H1 (cell line): ENCODE data around the gene MYLK2. TPM values are rescaled to one million over a fixed set of nuclear protein-coding genes. Genes with fewer than 3 reads are reported as not detected.

ENCODE experiments used
- CBX8 ChIP-seq: fragments of 300-800, 300-1000 bp; sonication (generic); IDR thresholded peaks from 2 replicates; pipeline ENCODE4 v1.7.1; 2016; ENCODE audit warnings: low read depth, low read length, borderline replicate concordance
- PHF8 ChIP-seq: fragments of 200-600 bp; sonication (generic); conservative IDR thresholded peaks from 2 replicates; pipeline ENCODE4 v1.7.1; 2012; ENCODE audit warnings: low read depth, mild to moderate bottlenecking, inconsistent platforms, low read length, moderate library complexity
- SUZ12 ChIP-seq: fragments of 200-600 bp; sonication (generic); IDR thresholded peaks from 2 replicates; pipeline ENCODE4 v1.6.1; 2012; ENCODE audit warnings: mild to moderate bottlenecking, inconsistent platforms, low read length, moderate library complexity, mixed read lengths
- polyA plus RNA-seq, 7 experiments: library from polyadenylated mRNA; depleted of rRNA in 3 of 7; stranded (reverse) in 5 of 7; unstranded in 2 of 7; fragments of >200 nt in 5 of 7; fragments of 200-250 nt in 2 of 7; gene quantifications; 1 replicate in 5 of 7; 2 replicates in 1 of 7; 4 replicates in 1 of 7; pipeline versions ENCODE4 v1.2.1 to v1.2.3, GENCODE V29; 2011 to 2013; ENCODE audit warnings: missing spikeins in 2 of 7, mixed read lengths in 2 of 7
- total RNA-seq: library from RNA; stranded (reverse); fragmentation: NEBNext Ultra II Directional; extraction: Animal tissue kit (Norgen Biotek cat#: 25700); gene quantifications from 2 replicates; pipeline ENCODE4 v1.2.1, GENCODE V29; 2021

MYLK2 gene
- total and polyA plus RNA-seq, 2 of the 8 experiments (the other 6 are each of a cell fraction or from before 2014, with no cell fraction given): 0.22 to 0.26 TPM

DNA sequence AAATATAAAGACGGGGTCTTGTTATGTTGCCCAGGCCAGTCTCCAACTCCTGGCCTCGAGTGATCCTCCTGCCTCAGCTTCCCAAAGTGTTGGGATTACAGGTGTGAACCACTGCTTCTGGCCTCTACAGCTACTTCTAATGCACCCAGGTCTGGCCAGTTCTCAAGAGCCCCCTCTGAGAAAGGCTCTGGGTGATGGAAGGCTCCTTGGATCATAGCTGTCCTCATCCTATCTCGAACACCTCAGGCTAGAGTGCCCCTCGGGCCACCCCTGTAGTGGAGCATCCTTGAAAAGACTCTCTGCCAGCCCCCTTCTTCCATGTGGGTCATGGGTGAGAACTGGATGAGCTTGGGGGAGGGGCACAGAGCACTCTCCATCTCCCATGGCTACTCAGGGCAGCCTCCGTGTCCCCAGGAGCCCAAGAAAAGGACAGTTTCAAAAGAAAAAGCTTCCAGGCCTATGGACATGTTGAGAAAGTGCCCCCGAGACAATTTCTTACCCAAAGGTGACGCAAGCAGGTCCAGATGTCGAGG, 714 bp upstream of the MYLK2 start (continued):
- TF ChIP-seq PHF8: no peak
- no peak for TF ChIP-seq CBX8
- no peak for TF ChIP-seq SUZ12
